ENCODE measurements around the gene EOLA1. TPM values are rescaled to one million over a fixed set of nuclear protein-coding genes. Genes with fewer than 3 reads are reported as not detected.

EOLA1 gene
- total and polyA plus RNA-seq, 2 donors (not counting 1 experiment from before 2014, with no cell fraction given), result 26.3 to 61.5 TPM

- peak overlapping the region; percentile 96 for H3K27ac Mint-ChIP-seq
- Histone ChIP-seq H3K9me3 (ENCODE audit: control extremely low read depth in 1 of 3, control insufficient read depth in 2 of 3, insufficient read depth in 1 of 3, low read length in 2 of 3) (no peaks in the 10 kb centered on the region), H3K36me3 (replicated peaks in 1 of 2; ENCODE audit: control extremely low read depth in 1 of 2, control insufficient read depth in 1 of 2, extremely low read depth in 1 of 2, insufficient read depth in 2 of 2, low read length in 1 of 2) (peaks cover 0 to 24% of the 10 kb centered on the region in 2 experiments), H3K4me3 (ENCODE audit: control extremely low read depth in 1 of 5, extremely low read depth in 1 of 5, insufficient read depth in 1 of 5, low read depth in 2 of 5, low read length in 4 of 5) (peak overlapping the region in 4 of 5 experiments; percentile 21 to 80 (median 45)), H2AFZ (ENCODE audit: insufficient read depth, low read depth, low read length, poor library complexity, severe bottlenecking) (peak overlapping the region; percentile 39), H3K79me2 (ENCODE audit: control insufficient read depth, insufficient read depth, low read length) (peaks cover 24% of the 10 kb centered on the region), H3K9ac (ENCODE audit: low read length) (peak overlapping the region; percentile 83), H3K27ac (ENCODE audit: low read length in 2 of 2) (peak overlapping the region; percentile 79 to 98), H3K4me2 (replicated peaks; ENCODE audit: low read depth, low read length, poor library complexity, severe bottlenecking) (peak overlapping the region; percentile 89), H3K27me3 (replicated peaks in 1 of 4; ENCODE audit: control extremely low read depth in 1 of 4, control insufficient read depth in 3 of 4, insufficient read depth in 4 of 4, low read length in 3 of 4) (peaks cover 0 to 5% (median 0%) of the 10 kb centered on the region in 4 experiments), H4K20me1 (ENCODE audit: control insufficient read depth, insufficient read depth, low read length, poor library complexity, severe bottlenecking) (peaks cover 17% of the 10 kb centered on the region), H3K4me1 (ENCODE audit: control insufficient read depth in 2 of 2, insufficient read depth in 2 of 2, low read length in 2 of 2) (peaks cover 12 to 24% of the 10 kb centered on the region in 2 donors)
- TF ChIP-seq EZH2 (IDR thresholded peaks at IDR 0.05; ENCODE audit: borderline replicate concordance, insufficient read depth, low read depth, low read length, poor library complexity, severe bottlenecking), result no peak
- TF ChIP-seq CTCF (IDR thresholded peaks at IDR 0.05), result no peak
- WGBS (ENCODE audit: insufficient coverage), result 96% methylated on average over 4 of the region's 9 CpGs
- DNase-seq (no peak), ATAC-seq (ENCODE audit: low read depth) (no peak)
- intact Hi-C loops (cut with micrococcal nuclease), result loop anchor here (1.0 to 2.0 kb wide), 2 partner anchors 19 to 35 kb away; no protein-coding TSS in a partner anchor
- H3K9me3 Mint-ChIP-seq (ENCODE audit: insufficient read depth), result no peaks in the 10 kb centered on the region
- H3K27me3 Mint-ChIP-seq, result peaks cover 2% of the 10 kb centered on the region
- POLR2A ChIA-PET, result interaction anchor here (0.6 to 2.3 kb wide), 4 partner anchors 34 to 1230 kb away, joined by 3 to 27 read pairs (median 4); partner anchors contain the start of genes EOLA1 and MTMR1
- CTCF ChIA-PET, result interaction anchor here (0.9 to 2.8 kb wide), 2 partner anchors 22 to 34 kb away, joined by 4 to 20 read pairs; partner anchors contain the start of gene EOLA1
- peak overlapping the region; percentile 95 for H3K4me3 Mint-ChIP-seq
- H3K4me1 Mint-ChIP-seq, result peaks cover 14% of the 10 kb centered on the region
Observed at GRCh38 chrX:149505671-149506070, 35.1 kb upstream of the EOLA1 start.

- H3K9ac ChIP-seq (ENCODE audit: low read length), result no peak overlapping the region
- Mint-ChIP-seq H3K27ac (peak overlapping the region; percentile 15), H3K27me3 (peaks cover 2% of the 10 kb centered on the region), H3K4me1 (peaks cover 14% of the 10 kb centered on the region), H3K4me3 (no peak overlapping the region), H3K9me3 (ENCODE audit: insufficient read depth) (no peaks in the 10 kb centered on the region)
- no peaks in the 10 kb centered on the region for H3K9me3 ChIP-seq (ENCODE audit: control extremely low read depth in 1 of 3, control insufficient read depth in 2 of 3, insufficient read depth in 1 of 3, low read length in 2 of 3)
- no peak overlapping the region for H3K4me3 ChIP-seq (ENCODE audit: control extremely low read depth in 1 of 5, extremely low read depth in 1 of 5, insufficient read depth in 1 of 5, low read depth in 2 of 5, low read length in 4 of 5)
- no peak overlapping the region for H2AFZ ChIP-seq (ENCODE audit: insufficient read depth, low read depth, low read length, poor library complexity, severe bottlenecking)
- peaks cover 24% of the 10 kb centered on the region for H3K79me2 ChIP-seq (ENCODE audit: control insufficient read depth, insufficient read depth, low read length)
- H3K4me2 ChIP-seq (replicated peaks; ENCODE audit: low read depth, low read length, poor library complexity, severe bottlenecking), result no peak overlapping the region
- H4K20me1 ChIP-seq (ENCODE audit: control insufficient read depth, insufficient read depth, low read length, poor library complexity, severe bottlenecking), result peaks cover 11% of the 10 kb centered on the region
- no CpG with 5 or more reads among the region's 2 CpGs for WGBS (ENCODE audit: insufficient coverage)
- intact Hi-C loops (cut with micrococcal nuclease), result no loop called here
- no peak for ATAC-seq (ENCODE audit: low read depth)
- peaks cover 0 to 18% of the 10 kb centered on the region in 2 experiments for H3K36me3 ChIP-seq (replicated peaks in 1 of 2; ENCODE audit: control extremely low read depth in 1 of 2, control insufficient read depth in 1 of 2, extremely low read depth in 1 of 2, insufficient read depth in 2 of 2, low read length in 1 of 2)
- ChIA-PET CTCF (no interaction called here), POLR2A (interaction anchor here (0.6 kb wide), 1 partner anchor 1229 kb away, joined by 4 read pairs; no protein-coding TSS in a partner anchor)
- H3K27ac ChIP-seq (ENCODE audit: low read length in 2 of 2), result peak overlapping the region; percentile 79 to 98
- peaks cover 12 to 24% of the 10 kb centered on the region in 2 donors for H3K4me1 ChIP-seq (ENCODE audit: control insufficient read depth in 2 of 2, insufficient read depth in 2 of 2, low read length in 2 of 2)
- peaks cover 0 to 5% (median 0%) of the 10 kb centered on the region in 4 experiments for H3K27me3 ChIP-seq (replicated peaks in 1 of 4; ENCODE audit: control extremely low read depth in 1 of 4, control insufficient read depth in 3 of 4, insufficient read depth in 4 of 4, low read length in 3 of 4)
- TF ChIP-seq CTCF (IDR thresholded peaks at IDR 0.05), result no peak
- TF ChIP-seq EZH2 (IDR thresholded peaks at IDR 0.05; ENCODE audit: borderline replicate concordance, insufficient read depth, low read depth, low read length, poor library complexity, severe bottlenecking), result no peak
- no peak for DNase-seq
Observed at GRCh38 chrX:149506349-149506748, 34.5 kb upstream of the EOLA1 start.
